Measurements from ENCODE around the gene RPS24. TPM values are rescaled to one million over a fixed set of nuclear protein-coding genes. Genes with fewer than 3 reads are reported as not detected.

The RPS24 gene
- total and polyA plus RNA-seq, 10 of the 15 experiments (the other 5 are each of a cell fraction or from before 2014, with no cell fraction given): 1,343 to 7,285 (median 2,230) TPM

- TF ChIP-seq CUX1 (IDR thresholded peaks at IDR 0.05; ENCODE audit: insufficient replicate concordance, low read depth, low read length): no peak
- no peak for TF ChIP-seq ZNF592 (IDR thresholded peaks at IDR 0.05)
- TF ChIP-seq CEBPZ (IDR thresholded peaks at IDR 0.05; ENCODE audit: low read depth, low read length): no peak
- peak; percentile 83 for TF ChIP-seq EED (IDR thresholded peaks at IDR 0.05; ENCODE audit: low read depth)
- TF ChIP-seq RBBP5 (conservative IDR thresholded peaks at IDR 0.05): no peak
- no peak for TF ChIP-seq CHD4 (IDR thresholded peaks at IDR 0.05)
- TF ChIP-seq PAX5 (IDR thresholded peaks at IDR 0.05; ENCODE audit: borderline replicate concordance, low read depth, low read length): no peak
- peak; percentile 85 for TF ChIP-seq DPF2 (IDR thresholded peaks at IDR 0.05)
- TF ChIP-seq POU2F2 (IDR thresholded peaks at IDR 0.05; ENCODE audit: borderline replicate concordance, low read depth, low read length): no peak
- TF ChIP-seq ZBTB33 (IDR thresholded peaks at IDR 0.05): no peak
- no peak for TF ChIP-seq GABPA (IDR thresholded peaks at IDR 0.05; ENCODE audit: low read depth)
- no peak for TF ChIP-seq NR2C1 (IDR thresholded peaks at IDR 0.05)
- TF ChIP-seq IKZF1 (conservative IDR thresholded peaks at IDR 0.05): peak; percentile 94
- no peak for TF ChIP-seq ZNF274 (IDR thresholded peaks at IDR 0.05; ENCODE audit: insufficient read depth, insufficient read length)
- no peak for TF ChIP-seq YBX1 (IDR thresholded peaks at IDR 0.05)
- TF ChIP-seq IKZF2 (IDR thresholded peaks at IDR 0.05): peak; percentile 94 to 95
- TF ChIP-seq SUPT20H (IDR thresholded peaks at IDR 0.05; ENCODE audit: borderline replicate concordance, control insufficient read depth, low read depth, low read length): no peak
Measured at GRCh38 chr10:78045237-78045636, 11.6 kb downstream of the RPS24 start (continued).

Measured in GM12878 (cell line).